Heart right ventricle (tissue), 16 donors: ENCODE results near the gene TMEM126A. TPM values are rescaled to one million over a fixed set of nuclear protein-coding genes. Genes with fewer than 3 reads are reported as not detected.

Experiments
- ATAC-seq, 8 donors: fragments of 200-7000 bp; cut with Tn5 transposase; one replicate each; pipeline ENCODE4 v1.9.1; 2020; ENCODE audit warnings: mild to moderate bottlenecking in 8 of 8, moderate library complexity in 8 of 8, moderate number of reproducible peaks in 1 of 8
- DNase-seq, 2 donors: peaks; one replicate each; pipeline ENCODE4 v3.0.0-alpha.2; 2020
- H3K27ac ChIP-seq, 10 donors: fragments of 200-600 bp; sonication (generic) in 2 of 10; one replicate each; pipeline versions ENCODE4 v1.5.0 to v1.8.0; 2020 to 2022; ENCODE audit warnings: mild to moderate bottlenecking in 3 of 10
- H3K27me3 ChIP-seq, 7 donors: fragments of 200-600 bp; one replicate each; pipeline ENCODE4 v1.8.0; 2021 to 2022; ENCODE audit warnings: mild to moderate bottlenecking in 2 of 7
- H3K36me3 ChIP-seq, 9 donors: fragments of 200-600 bp; sonication (generic) in 1 of 9; one replicate each; pipeline versions ENCODE4 v1.5.0 to v1.8.0; 2020 to 2022; ENCODE audit warnings: mild to moderate bottlenecking in 2 of 9
- H3K4me1 ChIP-seq, 9 donors: fragments of 200-600 bp; sonication (generic) in 1 of 9; one replicate each; pipeline versions ENCODE4 v1.5.0 to v1.8.0; 2020 to 2022; ENCODE audit warnings: mild to moderate bottlenecking in 4 of 9
- H3K4me3 ChIP-seq, 10 donors: fragments of 200-600 bp; sonication (generic) in 2 of 10; one replicate each; pipeline versions ENCODE4 v1.5.0 to v1.8.0; 2020 to 2022; ENCODE audit warnings: mild to moderate bottlenecking in 7 of 10, moderate library complexity in 2 of 10
- H3K9me3 ChIP-seq, 11 donors: fragments of 200-600 bp in 10 of 11; sonication (generic) in 2 of 11; one replicate each; pipeline versions ENCODE4 v1.5.0 to v1.8.0; 2013 to 2022; ENCODE audit warnings: mild to moderate bottlenecking in 2 of 11, control low read depth in 1 of 11, moderate library complexity in 1 of 11
- intact Hi-C, 10 donors: fragments of 100-400 bp; cut with DNase I; formaldehyde crosslinking; loops; one replicate each; pipeline versions ENCODE4 v1.11.1 to v1.14.2; 2022
- polyA plus RNA-seq, 2 donors: library from polyadenylated mRNA; stranded (reverse); fragments of 200-250 nt; gene quantifications; one replicate each; pipeline ENCODE4 v1.2.3, GENCODE V29; 2013
- total RNA-seq, 10 donors: library from RNA; stranded (reverse); fragmentation: NEBNext Ultra II Directional in 3 of 10; extraction: Animal tissue kit (Norgen Biotek cat#: 25700) in 3 of 10; gene quantifications; one replicate each; pipeline versions ENCODE4 v1.2.1 to v1.2.4, GENCODE V29; 2021 to 2023
- TF ChIP-seq, protein P1 (sequence below), 9 donors: fragments of 200-600 bp; sonication (generic) in 2 of 9; IDR thresholded peaks; one replicate each; pipeline versions ENCODE4 v1.5.0 to v1.8.0; 2021 to 2022; ENCODE audit warnings: antibody characterized with exemption in 9 of 9, mild to moderate bottlenecking in 5 of 9, moderate library complexity in 1 of 9
- donor health status: Arrhythmogenic right ventricular cardiomyopathy.
- donor health status: ischemic (EF 13 %, LVEDD 7.1; RV severe dilation, severe dysfunction).
- donor health status: healthy with polysubstance abuse.
- donor health status: DM: no; HTN: yes; CAD: no.
- donor health status: DM: no; HTN: no; CAD: no.
- donor health status: ischemic (EF 25% LVEDD 6.9; RV normal size, moderate dysfunction).
- donor health status: ischemic (EF 25% LVEDD 5.7; RV mildly dilated, moderate dysfunction).
- donor health status: healthy.
- donor health status: DM: yes; HTN: yes; CAD: no.
- donor health status: Ischemic cardiomyopathy.
- donor health status: ischemic (EF 35%, LVEDD 5.7; RV mildly dilated, moderate dysfunction).
- donor health status: nonischemic (EF 11% LVEDD 7.7; RV severe dilation, severe dysfunction).
- donor health status: DM: yes; HTN: yes; CAD: no.
- donor health status: PGD.
- donor health status: ischemic (EF 29% LVEDD 5.4; RV normal size, mild dysfunction).
- donor health status: nonischemic (EF 23%, LVEDD 6.1; RV moderate dilation, normal function).

Gene TMEM126A
- total and polyA plus RNA-seq, 12 donors: 56.9 to 153 (median 67.6) TPM

DNA sequence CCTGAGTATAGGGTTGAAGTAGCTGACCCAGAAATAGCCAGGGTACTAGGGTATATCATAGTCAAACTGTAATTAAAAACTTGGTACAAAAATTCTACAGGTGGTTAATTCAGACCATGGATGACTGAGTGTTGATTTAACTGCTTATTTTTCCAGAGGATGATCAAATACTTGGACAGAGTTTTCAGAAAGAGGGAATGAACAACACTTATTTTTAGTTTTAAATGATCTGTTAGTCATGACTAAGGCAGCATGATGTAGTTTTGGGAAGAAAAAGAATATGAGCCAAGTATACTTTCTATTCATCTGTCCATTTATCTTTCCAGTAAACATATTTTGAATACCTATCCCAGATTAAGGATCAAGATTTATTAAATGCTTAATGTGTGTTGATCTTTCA lies 58.0 kb downstream of the TMEM126A start:
- peaks cover 0 to 14% (median 0%) of the 10 kb centered on the region in 9 donors for H3K36me3 ChIP-seq
- TF ChIP-seq, protein P1, sequence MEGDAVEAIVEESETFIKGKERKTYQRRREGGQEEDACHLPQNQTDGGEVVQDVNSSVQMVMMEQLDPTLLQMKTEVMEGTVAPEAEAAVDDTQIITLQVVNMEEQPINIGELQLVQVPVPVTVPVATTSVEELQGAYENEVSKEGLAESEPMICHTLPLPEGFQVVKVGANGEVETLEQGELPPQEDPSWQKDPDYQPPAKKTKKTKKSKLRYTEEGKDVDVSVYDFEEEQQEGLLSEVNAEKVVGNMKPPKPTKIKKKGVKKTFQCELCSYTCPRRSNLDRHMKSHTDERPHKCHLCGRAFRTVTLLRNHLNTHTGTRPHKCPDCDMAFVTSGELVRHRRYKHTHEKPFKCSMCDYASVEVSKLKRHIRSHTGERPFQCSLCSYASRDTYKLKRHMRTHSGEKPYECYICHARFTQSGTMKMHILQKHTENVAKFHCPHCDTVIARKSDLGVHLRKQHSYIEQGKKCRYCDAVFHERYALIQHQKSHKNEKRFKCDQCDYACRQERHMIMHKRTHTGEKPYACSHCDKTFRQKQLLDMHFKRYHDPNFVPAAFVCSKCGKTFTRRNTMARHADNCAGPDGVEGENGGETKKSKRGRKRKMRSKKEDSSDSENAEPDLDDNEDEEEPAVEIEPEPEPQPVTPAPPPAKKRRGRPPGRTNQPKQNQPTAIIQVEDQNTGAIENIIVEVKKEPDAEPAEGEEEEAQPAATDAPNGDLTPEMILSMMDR (IDR thresholded peaks at IDR 0.05): no peak
- no peak for DNase-seq
- no peaks in the 10 kb centered on the region for H3K9me3 ChIP-seq
- no peaks in the 10 kb centered on the region for H3K27me3 ChIP-seq
- peaks cover 0 to 6% (median 0%) of the 10 kb centered on the region in 9 donors for H3K4me1 ChIP-seq
- no peak overlapping the region for H3K4me3 ChIP-seq
- H3K27ac ChIP-seq: no peak overlapping the region
- intact Hi-C loops: loop anchor here in 1 of 10 donors (10.0 kb wide), 1 partner anchor 119 kb away; no protein-coding TSS in a partner anchor
- peak in 1 of 8 donors; percentile 28 for ATAC-seq

Other genes starting within 250 kb of the TMEM126A start
- gene DLG2, start 20.6 kb upstream of the TMEM126A start, total RNA-seq: 10 to 100 TPM in 2 of 10 donors, 1 to 10 TPM in 8; 6.2 to 14.8 (median 8.0) TPM
- gene DLG2, start 20.6 kb upstream of the TMEM126A start, polyA plus RNA-seq: 1 to 10 TPM; 1.0 to 1.9 TPM
- 10 to 100 TPM; 44.3 to 63.2 (median 51.6) TPM for gene TMEM126B, start 19.4 kb upstream of the TMEM126A start, total RNA-seq
- 100 to 1,000 TPM in 1 of 2 donors, 10 to 100 TPM in 1; 62.7 to 137 TPM for gene TMEM126B, start 19.4 kb upstream of the TMEM126A start, polyA plus RNA-seq
- gene CREBZF, start 17.2 kb downstream of the TMEM126A start, total RNA-seq: 10 to 100 TPM; 10.5 to 17.7 (median 13.0) TPM
- 10 to 100 TPM in 1 of 2 donors, 1 to 10 TPM in 1; 9.9 to 20.6 TPM for gene CREBZF, start 17.2 kb downstream of the TMEM126A start, polyA plus RNA-seq
- under 1 TPM; 0.22 to 0.83 (median 0.59) TPM for gene CCDC89, start 38.2 kb downstream of the TMEM126A start, total RNA-seq
- gene CCDC89, start 38.2 kb downstream of the TMEM126A start, polyA plus RNA-seq: under 1 TPM; 0.29 to 0.38 TPM
- 10 to 100 TPM in 1 of 10 donors, 1 to 10 TPM in 9; 3.5 to 16.1 (median 5.3) TPM for gene SYTL2, start 163.2 kb downstream of the TMEM126A start, total RNA-seq
- gene SYTL2, start 163.2 kb downstream of the TMEM126A start, polyA plus RNA-seq: 1 to 10 TPM; 2.9 to 5.3 TPM
- gene CCDC83, start 207.4 kb downstream of the TMEM126A start, total RNA-seq: not detected
- not detected for gene CCDC83, start 207.4 kb downstream of the TMEM126A start, polyA plus RNA-seq